ENCODE measurements around the gene SNED1.
A peak's percentile ranks its signal among the peaks of the same experiment; 100 is the strongest.

Gene SNED1

GRCh38 chr2:241007111-241007510, 8.7 kb downstream of the SNED1 start:
- DNase-seq, result no peak

- DNase-seq, result no peak
Observed at GRCh38 chr2:241007880-241008710, 9.7 kb downstream of the SNED1 start.

- no peak for DNase-seq
Observed at GRCh38 chr2:241008711-241009121, 10.3 kb downstream of the SNED1 start.

- no peak for DNase-seq
Observed at GRCh38 chr2:241009191-241009590, 10.8 kb downstream of the SNED1 start.

GRCh38 chr2:241009601-241010530, 11.4 kb downstream of the SNED1 start:
- DNase-seq, result peak; percentile 6 to 37

- DNase-seq, result no peak
Observed at GRCh38 chr2:241010531-241011295, 12.3 kb downstream of the SNED1 start.

- no peak for DNase-seq
Observed at GRCh38 chr2:241011296-241011600, 12.8 kb downstream of the SNED1 start.

- no peak for DNase-seq
Observed at GRCh38 chr2:241011751-241012510, 13.5 kb downstream of the SNED1 start.

GRCh38 chr2:241014224-241014623, 15.8 kb downstream of the SNED1 start:
- no peak for DNase-seq

- no peak for DNase-seq
Observed at GRCh38 chr2:241014764-241015163, 16.3 kb downstream of the SNED1 start.

- DNase-seq, result no peak
Observed at GRCh38 chr2:241015439-241015838, 17.0 kb downstream of the SNED1 start.

- no peak for DNase-seq
Observed at GRCh38 chr2:241017228-241017940, 19.0 kb downstream of the SNED1 start.

GRCh38 chr2:241018051-241018891, 19.9 kb downstream of the SNED1 start:
- DNase-seq, result no peak

GRCh38 chr2:241019441-241020139, 21.2 kb downstream of the SNED1 start:
- DNase-seq, result no peak

GRCh38 chr2:241020201-241020600, 21.8 kb downstream of the SNED1 start:
- no peak for DNase-seq

- no peak for DNase-seq
Observed at GRCh38 chr2:241020629-241021190, 22.3 kb downstream of the SNED1 start.

GRCh38 chr2:241025639-241026038, 27.2 kb downstream of the SNED1 start:
- DNase-seq, result no peak

GRCh38 chr2:241029599-241030332, 31.3 kb downstream of the SNED1 start:
- DNase-seq, result no peak

GRCh38 chr2:241030333-241030680, 31.9 kb downstream of the SNED1 start:
- no peak for DNase-seq

Data from inflammatory macrophage treated with lipopolysaccharide for 1 hour (primary cell).